ENCODE measurements around the gene KRT86. TPM values are rescaled to one million over a fixed set of nuclear protein-coding genes. Genes with fewer than 3 reads are reported as not detected.

KRT86 gene
- total RNA-seq, 4 donors from 2014 or later = 1.0 to 289 (median 37.0) TPM

- Histone ChIP-seq H3K27me3 (peaks cover 54% of the 10 kb centered on the region), H3K4me1 (peaks cover 15% of the 10 kb centered on the region), H3K9me3 (no peaks in the 10 kb centered on the region), H3K36me3 (no peaks in the 10 kb centered on the region), H3K4me3 (no peak overlapping the region), H3K27ac (no peak overlapping the region)
- TF ChIP-seq EP300 (IDR thresholded peaks at IDR 0.05) (no peak), POLR2A (IDR thresholded peaks at IDR 0.05) (no peak), POLR2AphosphoS5 (IDR thresholded peaks at IDR 0.05) (no peak)
- TF ChIP-seq, protein P1, sequence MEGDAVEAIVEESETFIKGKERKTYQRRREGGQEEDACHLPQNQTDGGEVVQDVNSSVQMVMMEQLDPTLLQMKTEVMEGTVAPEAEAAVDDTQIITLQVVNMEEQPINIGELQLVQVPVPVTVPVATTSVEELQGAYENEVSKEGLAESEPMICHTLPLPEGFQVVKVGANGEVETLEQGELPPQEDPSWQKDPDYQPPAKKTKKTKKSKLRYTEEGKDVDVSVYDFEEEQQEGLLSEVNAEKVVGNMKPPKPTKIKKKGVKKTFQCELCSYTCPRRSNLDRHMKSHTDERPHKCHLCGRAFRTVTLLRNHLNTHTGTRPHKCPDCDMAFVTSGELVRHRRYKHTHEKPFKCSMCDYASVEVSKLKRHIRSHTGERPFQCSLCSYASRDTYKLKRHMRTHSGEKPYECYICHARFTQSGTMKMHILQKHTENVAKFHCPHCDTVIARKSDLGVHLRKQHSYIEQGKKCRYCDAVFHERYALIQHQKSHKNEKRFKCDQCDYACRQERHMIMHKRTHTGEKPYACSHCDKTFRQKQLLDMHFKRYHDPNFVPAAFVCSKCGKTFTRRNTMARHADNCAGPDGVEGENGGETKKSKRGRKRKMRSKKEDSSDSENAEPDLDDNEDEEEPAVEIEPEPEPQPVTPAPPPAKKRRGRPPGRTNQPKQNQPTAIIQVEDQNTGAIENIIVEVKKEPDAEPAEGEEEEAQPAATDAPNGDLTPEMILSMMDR (IDR thresholded peaks at IDR 0.05) = no peak
- DNase-seq (ENCODE audit: low spot score in 2 of 2) = peak in 1 of 2 donors; percentile 45
- 82% methylated on average over 6 of the region's 6 CpGs for WGBS
Measured at GRCh38 chr12:52259657-52260243, 14.7 kb upstream of the KRT86 start.

- no peak overlapping the region for H3K27ac ChIP-seq
- 68% methylated on average over 9 of the region's 9 CpGs for WGBS
- H3K27me3 ChIP-seq = peaks cover 50% of the 10 kb centered on the region
Measured at GRCh38 chr12:52260361-52261207, 13.9 kb upstream of the KRT86 start.

GRCh38 chr12:52261208-52261484 is 13.3 kb upstream of the KRT86 start:
- no peak for DNase-seq (ENCODE audit: low spot score in 2 of 2)

More at GRCh38 chr12:52260361-52261207, 13.9 kb upstream of the KRT86 start:
- H3K4me1 ChIP-seq = peaks cover 15% of the 10 kb centered on the region
- no peaks in the 10 kb centered on the region for H3K36me3 ChIP-seq
- TF ChIP-seq POLR2A (IDR thresholded peaks at IDR 0.05) (no peak), POLR2AphosphoS5 (IDR thresholded peaks at IDR 0.05) (no peak), EP300 (IDR thresholded peaks at IDR 0.05) (no peak)
- TF ChIP-seq, protein P1 (IDR thresholded peaks at IDR 0.05) = no peak
- peak in 1 of 2 donors; percentile 6 for DNase-seq (ENCODE audit: low spot score in 2 of 2)
- H3K9me3 ChIP-seq = no peaks in the 10 kb centered on the region
- H3K4me3 ChIP-seq = no peak overlapping the region

GRCh38 chr12:52262286-52262685 is 12.2 kb upstream of the KRT86 start:
- DNase-seq (ENCODE audit: low spot score in 2 of 2) = peak in 1 of 2 donors; percentile 34
- WGBS = 83% methylated on average over 1 of the region's 3 CpGs
- Histone ChIP-seq H3K4me1 (peaks cover 15% of the 10 kb centered on the region), H3K36me3 (no peaks in the 10 kb centered on the region), H3K9me3 (no peaks in the 10 kb centered on the region), H3K27ac (no peak overlapping the region), H3K4me3 (no peak overlapping the region), H3K27me3 (peaks cover 37% of the 10 kb centered on the region)
- no peak for TF ChIP-seq EP300 (IDR thresholded peaks at IDR 0.05)
- TF ChIP-seq, protein P1 (IDR thresholded peaks at IDR 0.05) = no peak
- TF ChIP-seq POLR2AphosphoS5 (IDR thresholded peaks at IDR 0.05) = no peak
- no peak for TF ChIP-seq POLR2A (IDR thresholded peaks at IDR 0.05)

More at GRCh38 chr12:52261208-52261484, 13.3 kb upstream of the KRT86 start:
- WGBS = 81% methylated on average over 1 of the region's 1 CpG
- Histone ChIP-seq H3K27me3 (peaks cover 48% of the 10 kb centered on the region), H3K27ac (no peak overlapping the region), H3K9me3 (no peaks in the 10 kb centered on the region), H3K36me3 (no peaks in the 10 kb centered on the region), H3K4me3 (no peak overlapping the region), H3K4me1 (peaks cover 15% of the 10 kb centered on the region)
- TF ChIP-seq, protein P1 (IDR thresholded peaks at IDR 0.05) = no peak
- TF ChIP-seq EP300 (IDR thresholded peaks at IDR 0.05) = no peak
- TF ChIP-seq POLR2AphosphoS5 (IDR thresholded peaks at IDR 0.05) = no peak
- TF ChIP-seq POLR2A (IDR thresholded peaks at IDR 0.05) = no peak

- TF ChIP-seq POLR2AphosphoS5 (IDR thresholded peaks at IDR 0.05) = no peak
- no peak for TF ChIP-seq EP300 (IDR thresholded peaks at IDR 0.05)
- peak in 1 of 2 donors; percentile 44 for DNase-seq (ENCODE audit: low spot score in 2 of 2)
- WGBS = 83% methylated on average over 5 of the region's 7 CpGs
- no peak overlapping the region for H3K4me3 ChIP-seq
- H3K9me3 ChIP-seq = no peaks in the 10 kb centered on the region
- H3K36me3 ChIP-seq = no peaks in the 10 kb centered on the region
- H3K4me1 ChIP-seq = peaks cover 5% of the 10 kb centered on the region
- peaks cover 21% of the 10 kb centered on the region for H3K27me3 ChIP-seq
- no peak overlapping the region for H3K27ac ChIP-seq
Measured at GRCh38 chr12:52263761-52264434, 10.5 kb upstream of the KRT86 start.
